Measurements from ENCODE around the gene EFHB.
A peak's percentile ranks its signal among the peaks of the same experiment; 100 is the strongest.
"Not testable (repeated sequence)": the region's sequence is repeated elsewhere in the genome, so short reads cannot be mapped to it uniquely, and the experiment has no call there.

Gene EFHB, protein sequence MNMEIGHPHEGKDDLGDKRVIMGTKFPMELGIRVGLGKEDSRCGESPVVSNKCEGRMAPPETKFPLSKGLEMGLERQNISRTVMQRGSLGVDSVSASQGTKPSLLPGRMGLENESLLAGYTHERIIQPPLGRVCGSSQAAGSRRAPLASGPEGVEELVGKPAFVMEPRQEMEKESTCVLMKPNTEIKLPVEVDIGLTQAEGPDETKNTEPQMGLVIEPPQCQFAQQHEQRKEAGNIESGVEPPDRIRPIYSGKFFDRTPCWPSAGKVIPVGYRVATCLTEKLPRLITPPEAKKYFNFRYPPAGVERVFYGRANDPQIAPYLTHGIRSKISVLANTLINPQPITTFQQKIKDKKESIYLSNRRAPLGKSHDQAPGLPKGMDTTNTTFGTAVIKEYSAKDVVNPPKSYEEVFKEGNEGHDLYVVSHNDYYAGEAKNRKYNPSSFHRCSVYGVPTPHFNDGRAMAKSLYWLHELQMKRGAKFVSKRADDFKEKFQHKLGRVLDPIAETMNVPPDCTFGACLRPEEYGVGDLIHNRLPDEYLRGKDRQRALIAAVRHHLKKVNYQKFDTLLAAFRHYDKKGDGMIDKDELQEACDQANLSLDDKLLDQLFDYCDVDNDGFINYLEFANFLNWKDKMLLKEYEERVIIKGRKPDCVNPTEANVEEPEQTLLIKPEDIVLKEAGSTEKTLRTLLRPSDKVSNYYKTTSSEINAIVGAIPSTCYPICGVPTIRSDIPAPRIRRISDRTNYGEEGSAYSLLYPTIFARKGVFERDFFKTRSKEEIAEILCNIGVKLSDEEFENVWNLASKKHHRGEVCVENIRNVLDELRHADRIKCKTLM

DNA sequence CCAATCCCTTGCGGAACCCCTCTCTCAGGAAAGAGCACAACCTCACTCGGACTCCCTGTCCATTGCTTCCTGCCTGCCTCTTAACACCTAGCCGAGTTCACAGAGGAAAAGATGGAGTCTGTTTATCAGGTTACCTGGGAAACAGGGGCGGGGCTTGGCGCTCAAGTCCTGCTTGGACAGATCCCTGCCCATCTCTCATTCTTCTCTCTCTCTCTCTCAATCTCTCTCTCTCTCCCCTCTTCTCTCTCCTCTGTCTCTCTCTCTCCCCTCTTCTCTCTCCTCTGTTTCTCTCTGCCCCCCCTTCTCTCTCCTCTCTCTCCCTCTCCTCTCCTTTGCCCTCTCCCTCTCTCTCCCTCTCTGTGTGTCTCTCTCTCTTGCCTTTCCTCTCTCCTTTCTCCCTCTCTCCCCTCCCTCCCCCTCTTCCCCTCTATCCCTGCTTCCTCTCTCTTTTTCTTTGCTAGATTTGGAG is at the start of gene EFHB:
TSS of gene EFHB (minus strand) at position 120 of the 469 bp plus-strand sequence. CDS start 199 bp downstream, outside the sequence.
- DNase-seq = peak; percentile 88

DNA sequence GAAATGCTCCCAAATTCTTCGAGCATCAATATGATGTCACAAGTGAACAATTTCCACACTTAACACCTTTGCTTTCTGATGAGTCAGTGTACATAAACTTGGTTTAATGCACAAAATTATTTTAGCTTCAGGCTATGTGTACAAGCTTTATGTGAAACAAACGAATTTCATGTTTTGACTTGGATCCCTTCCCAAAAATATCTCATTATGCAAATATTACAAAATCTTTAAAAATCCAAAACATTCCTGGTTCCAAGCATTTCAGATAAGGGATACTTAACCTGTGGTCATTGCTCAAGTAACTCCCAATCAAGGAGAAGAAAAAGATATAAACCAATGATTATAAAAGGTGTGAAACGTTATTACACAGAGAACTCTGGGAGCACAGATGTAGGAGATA is 38.0 kb upstream of the EFHB start:
- no peak for DNase-seq

GRCh38 chr3:19970327-19970726 is 36.3 kb upstream of the EFHB start:
- no peak for DNase-seq

GRCh38 chr3:19967812-19968211 is 33.8 kb upstream of the EFHB start:
- no peak for DNase-seq

DNA sequence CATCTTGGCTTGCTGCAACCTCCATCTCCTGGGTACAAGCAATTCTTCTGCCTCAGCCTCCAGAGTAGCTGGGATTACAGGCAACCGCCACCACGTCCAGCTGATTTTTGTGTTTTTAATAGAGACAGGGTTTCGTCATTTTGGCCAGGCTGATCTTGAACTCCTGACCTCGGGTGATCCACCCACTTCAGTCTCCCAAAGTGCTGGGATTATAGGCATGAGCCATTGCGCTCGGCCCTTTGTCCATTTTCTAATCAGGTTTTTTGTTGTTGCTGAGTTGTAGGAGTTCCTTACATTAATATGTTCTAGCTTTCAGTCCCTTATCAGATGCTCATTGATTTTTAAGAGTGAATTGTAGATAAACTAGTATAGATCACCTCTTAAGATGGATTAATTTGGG is 33.2 kb upstream of the EFHB start:
- no peak for DNase-seq

GRCh38 chr3:19961960-19962359 is 27.9 kb upstream of the EFHB start:
- no peak for DNase-seq

GRCh38 chr3:19960696-19961095 is 26.7 kb upstream of the EFHB start:
- DNase-seq = no peak

GRCh38 chr3:19959505-19959904 is 25.5 kb upstream of the EFHB start:
- no peak for DNase-seq

DNA sequence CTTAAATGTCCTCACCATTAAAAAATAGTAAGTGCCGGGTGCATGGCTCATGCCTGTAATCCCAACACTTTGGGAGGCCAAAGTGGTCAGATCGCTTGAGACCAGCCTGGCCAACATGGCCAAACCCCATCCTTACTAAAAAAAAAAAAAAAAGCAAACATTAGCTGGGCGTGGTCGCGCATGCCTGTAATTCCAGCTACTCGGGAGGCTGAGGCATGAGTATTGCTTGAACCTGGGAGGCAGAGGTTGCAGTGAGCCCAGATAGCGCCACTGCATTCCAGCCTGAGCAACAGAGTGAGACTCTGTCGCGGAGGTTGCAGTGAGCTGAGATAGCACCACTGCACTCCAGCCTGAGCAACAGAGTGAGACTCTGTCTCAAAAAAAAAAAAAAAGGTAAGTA is 23.3 kb upstream of the EFHB start:
- DNase-seq = not testable (repeated sequence)

DNA sequence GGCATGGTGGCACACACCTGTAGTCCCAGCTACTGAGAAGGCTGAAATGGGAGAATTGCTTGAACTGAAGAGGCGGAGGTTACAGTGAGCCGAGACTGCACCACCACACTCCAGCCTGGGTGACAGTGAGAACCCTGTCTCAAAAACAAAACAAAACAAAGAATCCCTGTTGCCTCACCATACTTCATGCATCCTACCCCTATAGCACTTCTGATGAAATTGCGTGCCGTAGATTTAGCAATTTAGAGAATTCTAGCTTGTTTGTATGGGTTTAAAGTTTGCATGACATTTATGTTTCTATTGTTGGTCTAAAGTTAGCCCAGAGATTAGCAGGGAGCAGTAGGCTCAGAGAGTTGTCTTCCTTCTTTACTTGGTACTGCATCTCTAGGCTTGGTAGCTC is 20.7 kb upstream of the EFHB start:
- DNase-seq = no peak

GRCh38 chr3:19950316-19950715 is 16.3 kb upstream of the EFHB start:
- no peak for DNase-seq

- DNase-seq = no peak
Measured at GRCh38 chr3:19948226-19948591, 14.2 kb upstream of the EFHB start.

- peak; percentile 44 for DNase-seq
Measured at GRCh38 chr3:19947549-19948225, 13.7 kb upstream of the EFHB start.

GRCh38 chr3:19946832-19947548 is 13.0 kb upstream of the EFHB start, which contains the start of gene RAB5A:
Gene RAB5A, plus strand, starts transcription at chr3:19947097. Its CDS starts 3,802 bp downstream, at chr3:19950899.
- DNase-seq = peak; percentile 96

- DNase-seq = peak; percentile 74
Measured at GRCh38 chr3:19945969-19946831, 12.2 kb upstream of the EFHB start.

DNA sequence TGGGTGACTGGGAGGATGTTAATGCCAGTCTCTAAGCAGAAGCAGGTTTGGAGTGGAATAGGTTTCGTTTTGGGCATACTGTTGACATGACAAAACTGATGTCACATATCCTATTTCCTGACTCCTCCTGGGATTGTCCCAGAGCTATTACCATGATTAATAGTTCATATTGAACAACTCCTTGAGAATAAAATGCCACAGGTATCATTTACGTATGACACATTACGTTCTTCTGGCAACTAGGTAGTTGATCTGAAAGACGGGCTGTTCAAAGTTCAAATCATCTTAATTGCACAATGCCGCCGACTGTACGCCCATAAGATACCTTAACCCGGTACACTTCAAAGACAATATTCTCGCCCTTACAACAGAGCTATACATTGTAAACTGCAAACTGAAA is 11.5 kb upstream of the EFHB start:
- DNase-seq = peak; percentile 5

DNA sequence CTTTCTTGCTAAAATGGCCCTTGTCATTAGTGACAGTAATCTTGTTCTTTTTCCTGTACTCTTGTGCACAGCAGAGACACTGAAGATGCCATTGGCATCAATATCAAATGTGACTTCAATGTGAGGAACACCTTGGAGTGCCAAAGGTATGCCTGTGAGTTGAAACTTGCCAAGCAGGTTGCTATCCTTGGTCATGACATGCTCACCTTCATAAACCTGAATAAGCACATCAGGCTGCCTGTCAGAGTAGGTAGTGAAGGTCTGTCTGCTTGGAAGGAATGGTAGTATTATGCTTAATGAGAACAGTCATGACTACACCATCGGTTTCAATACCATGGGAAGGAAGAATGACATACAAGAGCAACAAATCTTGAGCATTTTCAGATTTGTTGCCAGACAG is 6.6 kb upstream of the EFHB start:
- no peak for DNase-seq

DNA sequence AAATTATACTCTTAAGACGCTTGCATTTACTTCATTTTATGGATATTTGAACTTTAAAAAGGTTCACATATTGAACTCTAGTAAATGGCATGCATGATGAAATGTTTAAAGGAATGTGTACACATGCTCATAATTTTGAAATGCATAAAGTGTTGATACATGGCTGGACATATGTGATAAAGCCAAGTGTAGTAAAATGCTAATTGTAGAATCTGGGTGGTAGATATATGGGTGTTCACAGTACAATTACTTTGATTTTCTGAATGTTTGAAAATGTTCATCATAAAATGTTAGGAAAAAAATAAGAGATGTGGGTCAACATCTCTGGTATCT is 4.2 kb upstream of the EFHB start:
- DNase-seq = no peak

- no peak for DNase-seq
Measured at GRCh38 chr3:19937459-19938294, 3.7 kb upstream of the EFHB start.

DNA sequence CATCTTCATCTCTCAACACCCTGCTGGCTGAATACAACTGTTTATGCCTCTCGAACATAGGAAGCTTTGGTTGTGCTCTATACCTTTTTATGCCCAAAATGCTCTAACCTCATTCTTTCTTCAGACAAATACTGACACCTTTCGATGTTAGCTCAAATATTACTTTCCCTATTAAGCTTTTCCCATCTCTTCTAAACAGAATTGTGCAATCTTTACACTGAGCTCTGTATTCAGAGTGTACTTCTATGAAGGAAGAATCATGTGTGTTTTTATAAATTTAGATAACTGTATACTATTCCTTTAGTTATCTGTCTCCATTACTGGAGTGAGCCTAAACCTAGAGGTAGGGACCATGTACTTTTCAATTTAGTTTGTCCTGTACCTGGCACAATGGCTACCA is 1.6 kb downstream of the EFHB start:
- DNase-seq = no peak

DNA sequence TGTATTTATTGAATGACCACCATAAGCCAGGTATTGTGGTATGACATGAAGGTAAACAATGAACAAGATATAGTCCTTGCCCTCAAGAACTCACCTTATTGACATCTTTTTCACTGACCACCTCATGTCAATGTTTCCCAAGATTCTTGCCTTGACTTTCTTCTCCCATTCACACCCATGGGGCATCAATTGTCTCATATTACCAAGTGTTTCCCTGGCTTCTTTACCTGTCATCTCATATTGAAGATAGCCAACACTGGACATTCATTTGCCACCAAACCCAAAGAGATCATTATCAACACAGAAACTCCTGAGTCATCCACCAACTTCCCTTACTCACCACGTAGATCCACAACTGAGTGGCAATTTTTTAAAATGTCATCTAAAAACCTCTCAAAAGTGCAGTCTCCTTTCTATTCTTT is 2.2 kb downstream of the EFHB start:
- no peak for DNase-seq

All from NCI-H146 (cell line).